ENCODE results near the gene MARCHF2.

DNA sequence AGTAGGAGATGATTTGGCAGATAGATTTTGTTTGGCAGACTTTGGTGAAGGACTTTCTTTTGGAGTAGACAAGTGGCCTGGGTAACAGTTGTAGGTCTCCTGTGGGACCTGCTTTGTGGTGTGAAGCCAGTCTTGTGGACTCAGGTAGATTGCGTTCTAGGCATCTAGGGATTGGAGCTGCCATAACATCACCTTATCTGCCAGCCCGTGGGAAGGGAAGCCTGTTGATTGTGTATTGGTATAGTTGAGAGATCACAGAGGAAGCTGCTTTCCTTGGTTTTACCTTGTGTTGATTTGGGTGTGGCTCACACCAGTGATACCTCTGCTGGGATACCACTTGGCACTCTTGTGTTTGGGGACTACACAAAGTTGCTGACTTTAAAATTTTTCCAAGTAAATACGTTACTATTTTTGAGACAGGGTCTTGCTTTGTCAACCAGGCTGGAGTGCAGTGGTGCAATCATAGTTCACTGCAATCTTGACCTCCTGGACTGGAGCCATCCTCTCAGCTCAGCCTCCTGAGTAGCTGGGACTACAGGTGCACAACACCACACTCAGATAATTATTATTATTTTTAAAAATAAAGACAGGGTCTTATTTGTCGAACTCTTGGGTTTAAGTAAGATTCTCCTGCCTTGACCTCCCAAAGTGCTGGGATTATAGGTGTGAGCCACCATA is 39.5 kb downstream of the MARCHF2 start:
- TF ChIP-seq, protein P1, sequence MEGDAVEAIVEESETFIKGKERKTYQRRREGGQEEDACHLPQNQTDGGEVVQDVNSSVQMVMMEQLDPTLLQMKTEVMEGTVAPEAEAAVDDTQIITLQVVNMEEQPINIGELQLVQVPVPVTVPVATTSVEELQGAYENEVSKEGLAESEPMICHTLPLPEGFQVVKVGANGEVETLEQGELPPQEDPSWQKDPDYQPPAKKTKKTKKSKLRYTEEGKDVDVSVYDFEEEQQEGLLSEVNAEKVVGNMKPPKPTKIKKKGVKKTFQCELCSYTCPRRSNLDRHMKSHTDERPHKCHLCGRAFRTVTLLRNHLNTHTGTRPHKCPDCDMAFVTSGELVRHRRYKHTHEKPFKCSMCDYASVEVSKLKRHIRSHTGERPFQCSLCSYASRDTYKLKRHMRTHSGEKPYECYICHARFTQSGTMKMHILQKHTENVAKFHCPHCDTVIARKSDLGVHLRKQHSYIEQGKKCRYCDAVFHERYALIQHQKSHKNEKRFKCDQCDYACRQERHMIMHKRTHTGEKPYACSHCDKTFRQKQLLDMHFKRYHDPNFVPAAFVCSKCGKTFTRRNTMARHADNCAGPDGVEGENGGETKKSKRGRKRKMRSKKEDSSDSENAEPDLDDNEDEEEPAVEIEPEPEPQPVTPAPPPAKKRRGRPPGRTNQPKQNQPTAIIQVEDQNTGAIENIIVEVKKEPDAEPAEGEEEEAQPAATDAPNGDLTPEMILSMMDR (IDR thresholded peaks at IDR 0.05) = no peak
- TF ChIP-seq POLR2AphosphoS5 (IDR thresholded peaks at IDR 0.05) = no peak
- no peak for TF ChIP-seq EP300 (IDR thresholded peaks at IDR 0.05)
- no peak for TF ChIP-seq POLR2A (IDR thresholded peaks at IDR 0.05)
